DND-41 (cell line): ENCODE measurements around the gene FAF1.

Experiments
- ATAC-seq: fragments of 200-7000 bp; cut with Tn5 transposase; 3 replicates; pipeline ENCODE4 v1.9.1; 2021; ENCODE audit warnings: low read depth; ENCODE audit not compliant: insufficient read depth
- DNase-seq: peaks from one replicate; pipeline ENCODE4 v3.0.0-alpha.2; 2020
- H2AFZ ChIP-seq: 2 replicates; pipeline ENCODE4 v1.6.0; 2012; ENCODE audit warnings: low read depth, low read length
- H3K27ac ChIP-seq: 2 replicates; pipeline ENCODE4 v1.5.1; 2012; ENCODE audit warnings: low read length, inconsistent platforms
- H3K27me3 ChIP-seq: fragments of 200-600 bp; sonication (generic); 2 replicates; pipeline ENCODE4 v1.6.0; 2012; ENCODE audit warnings: low read length, mild to moderate bottlenecking, inconsistent platforms; ENCODE audit not compliant: insufficient read depth, poor library complexity
- H3K36me3 ChIP-seq: 2 replicates; pipeline ENCODE4 v1.5.1; 2012; ENCODE audit warnings: low read length, inconsistent platforms; ENCODE audit not compliant: insufficient read depth
- H3K4me1 ChIP-seq: 2 replicates; pipeline ENCODE4 v1.5.1; 2012; ENCODE audit warnings: mild to moderate bottlenecking, low read length; ENCODE audit not compliant: insufficient read depth
- H3K4me2 ChIP-seq: 2 replicates; pipeline ENCODE4 v1.6.0; 2012; ENCODE audit warnings: mild to moderate bottlenecking, moderate library complexity, low read length, inconsistent platforms; ENCODE audit not compliant: insufficient read depth
- H3K4me3 ChIP-seq, 2 experiments: fragments of 200-600 bp in 1 of 2; shearing (Covaris generic) in 1 of 2; 2 replicates each; pipeline ENCODE4 v1.5.1; 2012 to 2016; ENCODE audit warnings: inconsistent platforms in 2 of 2, low read length in 2 of 2, mild to moderate bottlenecking in 2 of 2, low read depth in 1 of 2, moderate library complexity in 1 of 2
- H3K79me2 ChIP-seq: 2 replicates; pipeline ENCODE4 v1.6.0; 2012; ENCODE audit warnings: low read length, inconsistent platforms; ENCODE audit not compliant: insufficient read depth
- H3K9ac ChIP-seq: 2 replicates; pipeline ENCODE4 v1.6.0; 2012; ENCODE audit warnings: low read depth, mild to moderate bottlenecking, inconsistent platforms, low read length, moderate library complexity
- H3K9me3 ChIP-seq: 2 replicates; pipeline ENCODE4 v1.5.1; 2012; ENCODE audit warnings: low read length, moderate library complexity, mild to moderate bottlenecking, inconsistent platforms; ENCODE audit not compliant: insufficient read depth, severe bottlenecking
- H4K20me1 ChIP-seq: 2 replicates; pipeline ENCODE4 v1.6.0; 2012; ENCODE audit warnings: low read length; ENCODE audit not compliant: insufficient read depth
- EZH2 ChIP-seq: IDR thresholded peaks from 3 replicates; pipeline ENCODE4 v1.6.1; 2012; ENCODE audit warnings: borderline replicate concordance, low read depth, mild to moderate bottlenecking, moderate library complexity, low read length, inconsistent platforms; ENCODE audit not compliant: severe bottlenecking
- TF ChIP-seq, protein P1 (sequence below): IDR thresholded peaks from 2 replicates; pipeline ENCODE4 v1.5.1; 2012; ENCODE audit warnings: borderline replicate concordance, low read length, moderate library complexity, mild to moderate bottlenecking; ENCODE audit not compliant: poor library complexity, severe bottlenecking; ENCODE audit errors: extremely low read depth

The FAF1 gene

DNA sequence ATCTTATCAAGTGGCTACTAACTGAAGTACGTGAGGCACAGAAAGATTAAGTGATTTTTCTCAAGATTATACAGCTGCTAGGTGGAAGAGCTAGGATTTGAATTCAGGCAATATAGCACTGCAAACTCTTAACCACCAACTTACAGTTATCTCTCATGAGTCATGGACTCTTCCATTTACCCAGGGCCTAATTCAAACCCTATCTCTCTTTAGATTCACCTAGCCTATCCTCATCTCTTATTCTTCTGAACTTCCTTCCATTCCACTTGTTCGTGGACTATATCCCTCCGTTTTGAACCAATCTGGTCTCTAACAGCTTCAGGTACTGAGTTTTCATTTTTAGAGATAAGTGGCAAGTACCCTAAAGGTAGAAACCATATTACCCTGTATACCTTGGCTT lies 444.0 kb downstream of the FAF1 start:
- Histone ChIP-seq H3K27me3 (no peaks in the 10 kb centered on the region), H3K4me2 (no peak overlapping the region), H3K9me3 (no peaks in the 10 kb centered on the region), H4K20me1 (no peaks in the 10 kb centered on the region), H2AFZ (no peak overlapping the region), H3K9ac (no peak overlapping the region), H3K27ac (no peak overlapping the region), H3K4me3 (no peak overlapping the region), H3K36me3 (peaks cover 22% of the 10 kb centered on the region; the same call in 1 of the 2 replicates), H3K79me2 (no peaks in the 10 kb centered on the region), H3K4me1 (no peaks in the 10 kb centered on the region)
- no peak for ATAC-seq
- TF ChIP-seq, protein P1, sequence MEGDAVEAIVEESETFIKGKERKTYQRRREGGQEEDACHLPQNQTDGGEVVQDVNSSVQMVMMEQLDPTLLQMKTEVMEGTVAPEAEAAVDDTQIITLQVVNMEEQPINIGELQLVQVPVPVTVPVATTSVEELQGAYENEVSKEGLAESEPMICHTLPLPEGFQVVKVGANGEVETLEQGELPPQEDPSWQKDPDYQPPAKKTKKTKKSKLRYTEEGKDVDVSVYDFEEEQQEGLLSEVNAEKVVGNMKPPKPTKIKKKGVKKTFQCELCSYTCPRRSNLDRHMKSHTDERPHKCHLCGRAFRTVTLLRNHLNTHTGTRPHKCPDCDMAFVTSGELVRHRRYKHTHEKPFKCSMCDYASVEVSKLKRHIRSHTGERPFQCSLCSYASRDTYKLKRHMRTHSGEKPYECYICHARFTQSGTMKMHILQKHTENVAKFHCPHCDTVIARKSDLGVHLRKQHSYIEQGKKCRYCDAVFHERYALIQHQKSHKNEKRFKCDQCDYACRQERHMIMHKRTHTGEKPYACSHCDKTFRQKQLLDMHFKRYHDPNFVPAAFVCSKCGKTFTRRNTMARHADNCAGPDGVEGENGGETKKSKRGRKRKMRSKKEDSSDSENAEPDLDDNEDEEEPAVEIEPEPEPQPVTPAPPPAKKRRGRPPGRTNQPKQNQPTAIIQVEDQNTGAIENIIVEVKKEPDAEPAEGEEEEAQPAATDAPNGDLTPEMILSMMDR, result no peak
- no peak for TF ChIP-seq EZH2
- DNase-seq, result no peak

DNA sequence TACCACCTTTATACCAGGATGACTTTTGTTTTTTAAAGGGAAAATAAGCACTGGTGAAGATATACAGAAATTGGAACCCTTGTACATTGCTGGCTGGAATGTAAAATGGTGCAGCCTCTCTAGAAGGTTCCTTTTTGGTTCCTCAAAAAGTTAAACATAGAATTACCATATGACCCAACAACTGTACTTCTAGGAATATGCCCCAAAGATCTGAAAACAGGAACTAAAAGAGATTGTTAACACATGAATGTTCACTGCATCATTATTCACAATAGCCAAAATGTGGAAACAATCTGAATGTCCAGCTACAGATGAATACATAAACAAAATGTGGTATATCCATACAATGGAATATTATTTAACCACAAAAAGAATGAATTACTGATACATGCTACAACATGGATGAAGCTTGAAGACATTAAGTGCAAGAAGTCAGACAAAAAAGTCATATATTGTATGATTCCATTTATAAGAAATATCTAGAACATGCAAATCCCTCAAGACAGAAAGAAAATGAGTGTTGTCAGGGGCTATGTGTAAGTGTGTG lies 452.0 kb downstream of the FAF1 start:
- Histone ChIP-seq H3K4me3 (no peak overlapping the region), H3K27ac (no peak overlapping the region), H3K4me2 (no peak overlapping the region), H4K20me1 (no peaks in the 10 kb centered on the region), H3K36me3 (peaks cover 50% of the 10 kb centered on the region; the same call in 1 of the 2 replicates), H3K27me3 (no peaks in the 10 kb centered on the region), H3K9ac (no peak overlapping the region), H2AFZ (no peak overlapping the region), H3K4me1 (no peaks in the 10 kb centered on the region), H3K79me2 (no peaks in the 10 kb centered on the region), H3K9me3 (peaks cover 2% of the 10 kb centered on the region)
- TF ChIP-seq, protein P1, result no peak
- TF ChIP-seq EZH2, result no peak
- no peak for ATAC-seq
- no peak for DNase-seq

DNA sequence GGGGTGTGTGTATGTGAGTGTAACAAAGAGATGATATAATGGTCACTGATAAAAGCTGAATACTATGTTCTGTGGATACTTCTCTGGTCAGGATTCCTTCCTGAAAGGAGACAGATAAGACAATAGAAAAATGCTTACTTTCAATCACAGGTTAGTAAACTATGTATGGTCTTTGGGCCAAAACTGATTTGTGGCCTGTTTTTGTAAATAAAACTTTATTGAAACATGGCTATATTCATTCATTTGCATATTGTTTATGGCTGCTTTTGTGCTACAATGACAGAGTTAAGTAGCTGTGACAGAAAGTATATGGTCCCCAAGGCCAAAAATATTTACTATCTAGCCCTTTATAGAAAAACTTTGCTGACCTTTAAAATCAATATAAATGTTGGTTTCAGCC lies 454.6 kb downstream of the FAF1 start:
- Histone ChIP-seq H3K9me3 (peaks cover 2% of the 10 kb centered on the region), H3K4me3 (no peak overlapping the region), H3K4me2 (no peak overlapping the region), H3K36me3 (peaks cover 55% of the 10 kb centered on the region; the same call in 1 of the 2 replicates), H3K27ac (no peak overlapping the region), H3K4me1 (no peaks in the 10 kb centered on the region), H3K9ac (no peak overlapping the region), H4K20me1 (no peaks in the 10 kb centered on the region), H3K79me2 (no peaks in the 10 kb centered on the region), H2AFZ (no peak overlapping the region), H3K27me3 (no peaks in the 10 kb centered on the region)
- DNase-seq (no peak), ATAC-seq (no peak)
- TF ChIP-seq EZH2, result no peak
- TF ChIP-seq, protein P1, result no peak
